Measurements from ENCODE around the gene TPP1. TPM values are rescaled to one million over a fixed set of nuclear protein-coding genes. Genes with fewer than 3 reads are reported as not detected.

TPP1 gene
- total and polyA plus RNA-seq, 9 of the 15 experiments (the other 6 are each of a cell fraction or from before 2014, with no cell fraction given), result 7.5 to 75.8 (median 15.7) TPM

DNA sequence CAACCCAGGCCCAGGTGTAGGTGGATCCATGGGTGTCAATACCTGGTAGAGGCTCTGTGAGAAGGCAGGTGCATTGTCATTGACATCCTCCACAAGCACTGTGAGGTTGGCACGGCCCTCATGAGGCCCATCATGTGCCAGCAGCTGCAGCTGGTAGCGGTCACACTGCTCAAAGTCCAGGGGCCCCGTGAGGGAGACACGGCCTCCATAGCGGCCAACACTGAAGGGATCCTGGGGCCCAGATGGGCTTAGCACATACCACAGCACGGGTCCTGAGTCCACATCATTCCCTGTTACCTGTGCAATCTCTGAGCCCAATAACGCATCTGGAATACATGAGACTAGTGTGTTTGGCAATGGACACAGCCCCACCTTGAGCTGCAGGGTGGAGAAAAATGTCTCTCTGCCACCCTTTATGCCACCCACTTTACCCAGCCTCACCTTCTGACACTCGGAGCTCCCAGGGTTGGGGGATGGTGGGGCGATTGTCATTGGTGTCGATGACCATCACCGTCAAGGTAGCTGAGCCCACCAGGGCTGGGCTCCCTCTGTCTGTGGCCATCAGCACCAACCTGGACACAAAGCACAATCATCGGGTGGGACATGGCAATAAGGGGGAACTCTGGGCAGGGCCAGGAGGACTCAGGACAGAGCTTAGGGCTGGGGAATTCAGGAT, 6.1 kb upstream of the TPP1 start:
- ChIA-PET POLR2A (interaction anchor here (0.5 to 1.0 kb wide), 3 partner anchors 14 to 129 kb away, joined by 3 read pairs; partner anchors contain the start of gene MRPL17), CTCF (ENCODE audit: low intra/inter-chr PET ratio) (no interaction called here)
- Histone ChIP-seq H3K9me3 (replicated peaks; ENCODE audit: control insufficient read depth, insufficient read depth, low read depth, low read length) (no peaks in the 10 kb centered on the region), H4K20me1 (replicated peaks; ENCODE audit: control insufficient read depth, insufficient read depth, low read length) (no peaks in the 10 kb centered on the region), H3K4me3 (no peak overlapping the region), H3K4me1 (replicated peaks in 1 of 2; ENCODE audit: control insufficient read depth in 2 of 2, insufficient read depth in 2 of 2, low read length in 2 of 2) (peaks cover 0 to 38% of the 10 kb centered on the region in 2 experiments; a peak in 2 of 5 replicates), H3K9ac (ENCODE audit: insufficient read depth in 1 of 2, low read depth in 2 of 2, low read length in 2 of 2) (peak overlapping the region in 1 of 2 experiments; percentile 37; a peak in 1 of 4 replicates), H3K4me2 (ENCODE audit: insufficient read depth, low read length) (no peak overlapping the region), H3K79me2 (ENCODE audit: control insufficient read depth, insufficient read depth, low read length) (no peaks in the 10 kb centered on the region), H2AFZ (ENCODE audit: low read depth, low read length) (no peak overlapping the region), H3K36me3 (ENCODE audit: control insufficient read depth, insufficient read depth, low read length) (no peaks in the 10 kb centered on the region), H3K27ac (ENCODE audit: extremely low read depth, low read depth, low read length) (no peak overlapping the region), H3K9me1 (ENCODE audit: control insufficient read depth, insufficient read depth, low read length) (no peaks in the 10 kb centered on the region), H3K27me3 (ENCODE audit: control insufficient read depth in 2 of 2, insufficient read depth in 2 of 2, low read length in 2 of 2) (peaks cover 3 to 37% of the 10 kb centered on the region in 2 experiments; a peak in 4 of 5 replicates)
- intact Hi-C loops (cut with micrococcal nuclease) (no loop called here), in situ Hi-C loops (cut with MboI) (no loop called here)
- FAIRE-seq, result no peak
- WGBS (ENCODE audit: insufficient coverage, low coverage, missing lambda C conversion rate), result 25% methylated on average over 11 of the region's 12 CpGs
- TF ChIP-seq, protein P1, sequence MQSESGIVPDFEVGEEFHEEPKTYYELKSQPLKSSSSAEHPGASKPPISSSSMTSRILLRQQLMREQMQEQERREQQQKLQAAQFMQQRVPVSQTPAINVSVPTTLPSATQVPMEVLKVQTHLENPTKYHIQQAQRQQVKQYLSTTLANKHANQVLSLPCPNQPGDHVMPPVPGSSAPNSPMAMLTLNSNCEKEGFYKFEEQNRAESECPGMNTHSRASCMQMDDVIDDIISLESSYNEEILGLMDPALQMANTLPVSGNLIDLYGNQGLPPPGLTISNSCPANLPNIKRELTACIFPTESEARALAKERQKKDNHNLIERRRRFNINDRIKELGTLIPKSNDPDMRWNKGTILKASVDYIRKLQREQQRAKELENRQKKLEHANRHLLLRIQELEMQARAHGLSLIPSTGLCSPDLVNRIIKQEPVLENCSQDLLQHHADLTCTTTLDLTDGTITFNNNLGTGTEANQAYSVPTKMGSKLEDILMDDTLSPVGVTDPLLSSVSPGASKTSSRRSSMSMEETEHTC (IDR thresholded peaks at IDR 0.05), result no peak
- TF ChIP-seq FIP1L1 (IDR thresholded peaks at IDR 0.05; ENCODE audit: low read depth, low read length, poor library complexity, severe bottlenecking) (no peak), ZNF316 (IDR thresholded peaks at IDR 0.05) (no peak), TEAD2 (tag; IDR thresholded peaks at IDR 0.05) (no peak), ASH1L (IDR thresholded peaks at IDR 0.05; ENCODE audit: borderline replicate concordance, low read depth, partially characterized antibody) (no peak), MAFK (IDR thresholded peaks at IDR 0.05; ENCODE audit: low read length) (no peak)
- TF ChIP-seq, protein P2, sequence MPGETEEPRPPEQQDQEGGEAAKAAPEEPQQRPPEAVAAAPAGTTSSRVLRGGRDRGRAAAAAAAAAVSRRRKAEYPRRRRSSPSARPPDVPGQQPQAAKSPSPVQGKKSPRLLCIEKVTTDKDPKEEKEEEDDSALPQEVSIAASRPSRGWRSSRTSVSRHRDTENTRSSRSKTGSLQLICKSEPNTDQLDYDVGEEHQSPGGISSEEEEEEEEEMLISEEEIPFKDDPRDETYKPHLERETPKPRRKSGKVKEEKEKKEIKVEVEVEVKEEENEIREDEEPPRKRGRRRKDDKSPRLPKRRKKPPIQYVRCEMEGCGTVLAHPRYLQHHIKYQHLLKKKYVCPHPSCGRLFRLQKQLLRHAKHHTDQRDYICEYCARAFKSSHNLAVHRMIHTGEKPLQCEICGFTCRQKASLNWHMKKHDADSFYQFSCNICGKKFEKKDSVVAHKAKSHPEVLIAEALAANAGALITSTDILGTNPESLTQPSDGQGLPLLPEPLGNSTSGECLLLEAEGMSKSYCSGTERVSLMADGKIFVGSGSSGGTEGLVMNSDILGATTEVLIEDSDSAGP (CRISPR knock-in tag; IDR thresholded peaks at IDR 0.05), result no peak
- TF ChIP-seq, protein P3, sequence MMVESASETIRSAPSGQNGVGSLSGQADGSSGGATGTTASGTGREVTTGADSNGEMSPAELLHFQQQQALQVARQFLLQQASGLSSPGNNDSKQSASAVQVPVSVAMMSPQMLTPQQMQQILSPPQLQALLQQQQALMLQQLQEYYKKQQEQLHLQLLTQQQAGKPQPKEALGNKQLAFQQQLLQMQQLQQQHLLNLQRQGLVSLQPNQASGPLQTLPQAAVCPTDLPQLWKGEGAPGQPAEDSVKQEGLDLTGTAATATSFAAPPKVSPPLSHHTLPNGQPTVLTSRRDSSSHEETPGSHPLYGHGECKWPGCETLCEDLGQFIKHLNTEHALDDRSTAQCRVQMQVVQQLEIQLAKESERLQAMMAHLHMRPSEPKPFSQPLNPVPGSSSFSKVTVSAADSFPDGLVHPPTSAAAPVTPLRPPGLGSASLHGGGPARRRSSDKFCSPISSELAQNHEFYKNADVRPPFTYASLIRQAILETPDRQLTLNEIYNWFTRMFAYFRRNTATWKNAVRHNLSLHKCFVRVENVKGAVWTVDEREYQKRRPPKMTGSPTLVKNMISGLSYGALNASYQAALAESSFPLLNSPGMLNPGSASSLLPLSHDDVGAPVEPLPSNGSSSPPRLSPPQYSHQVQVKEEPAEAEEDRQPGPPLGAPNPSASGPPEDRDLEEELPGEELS (CRISPR knock-in tag; IDR thresholded peaks at IDR 0.05; ENCODE audit: borderline replicate concordance), result no peak
- no TSS peak for BruUV-seq (replicated peaks)
- no peak for ATAC-seq
- DNase-seq (ENCODE audit: extremely low read depth in 1 of 4, low spot score in 3 of 4), result no peak

Measured in K562 (cell line).